IPS-NIHi11 (cell line): ENCODE measurements around the gene LRR1.
"Not testable (repeated sequence)": the region's sequence is repeated elsewhere in the genome, so short reads cannot be mapped to it uniquely, and the experiment has no call there.

Source experiments
- DNase-seq: peaks from one replicate; pipeline ENCODE4 v3.0.0; 2012; ENCODE audit warnings: mixed read lengths, low spot score

LRR1 gene

GRCh38 chr14:49598485-49599300 lies at the start of gene LRR1:
LRR1 (plus strand) TSS chr14:49598940; CDS start chr14:49599021, 81 bp downstream.
- DNase-seq: peak; percentile 73

GRCh38 chr14:49549446-49549845 lies 49.3 kb upstream of the LRR1 start:
- no peak for DNase-seq

GRCh38 chr14:49549881-49550280 lies 48.9 kb upstream of the LRR1 start:
- peak; percentile 62 for DNase-seq

- peak; percentile 24 for DNase-seq
These were observed 48.2 kb upstream of the LRR1 start for GRCh38 chr14:49550286-49551184.

- no peak for DNase-seq
These were observed 47.2 kb upstream of the LRR1 start for GRCh38 chr14:49551569-49551968.

GRCh38 chr14:49553106-49553505 lies 45.6 kb upstream of the LRR1 start:
- DNase-seq: no peak

GRCh38 chr14:49553892-49554291 lies 44.8 kb upstream of the LRR1 start:
- no peak for DNase-seq

- no peak for DNase-seq
These were observed 38.6 kb upstream of the LRR1 start for GRCh38 chr14:49559979-49560768.

- no peak for DNase-seq
These were observed 32.0 kb upstream of the LRR1 start for GRCh38 chr14:49566714-49567113.

- DNase-seq: no peak
These were observed 29.5 kb upstream of the LRR1 start for GRCh38 chr14:49569281-49569680.

GRCh38 chr14:49574038-49574437 lies 24.7 kb upstream of the LRR1 start:
- no peak for DNase-seq

- no peak for DNase-seq
These were observed 20.6 kb upstream of the LRR1 start for GRCh38 chr14:49578141-49578540.

- DNase-seq: no peak
These were observed 18.9 kb upstream of the LRR1 start for GRCh38 chr14:49579841-49580240.

GRCh38 chr14:49581209-49582112 lies 17.3 kb upstream of the LRR1 start:
- no peak for DNase-seq

GRCh38 chr14:49582113-49582977 lies 16.4 kb upstream of the LRR1 start:
- DNase-seq: no peak

- DNase-seq: no peak
These were observed 15.1 kb upstream of the LRR1 start for GRCh38 chr14:49583629-49584028.

- DNase-seq: no peak
These were observed 14.7 kb upstream of the LRR1 start for GRCh38 chr14:49584058-49584457.

GRCh38 chr14:49584981-49585640 lies 13.6 kb upstream of the LRR1 start:
- DNase-seq: not testable (repeated sequence)
